Measurements from ENCODE around the gene CYLD. TPM values are rescaled to one million over a fixed set of nuclear protein-coding genes. Genes with fewer than 3 reads are reported as not detected.

The CYLD gene
- total and polyA plus RNA-seq, 11 donors, result 7.5 to 68.8 (median 38.8) TPM

- Histone ChIP-seq H3K27ac (no peak overlapping the region), H3K36me3 (peaks cover 0 to 27% (median 0%) of the 10 kb centered on the region in 9 donors), H3K4me1 (peaks cover 0 to 46% (median under 1%) of the 10 kb centered on the region in 12 donors), H3K9me3 (peaks cover 0 to 21% (median 13%) of the 10 kb centered on the region in 12 donors), H3K4me3 (no peak overlapping the region), H3K27me3 (no peaks in the 10 kb centered on the region)
- WGBS, 4 donors, result 62 to 77% (median 68%) methylated on average over 3 of the region's 3 CpGs
- DNase-seq, result no peak
- ATAC-seq, result no peak
- intact Hi-C loops (cut with DNase I), result no loop called here
- no peak for TF ChIP-seq CTCF (IDR thresholded peaks at IDR 0.05)
- no peak for TF ChIP-seq POLR2A (IDR thresholded peaks at IDR 0.05)
Measured at GRCh38 chr16:50706250-50706649, 35.6 kb upstream of the CYLD start.

GRCh38 chr16:50708373-50709060, 33.4 kb upstream of the CYLD start:
- Histone ChIP-seq H3K4me1 (peaks cover 0 to 65% (median 5%) of the 10 kb centered on the region in 12 donors), H3K9me3 (peaks cover 0 to 20% (median 13%) of the 10 kb centered on the region in 12 donors), H3K27ac (peak overlapping the region in 1 of 12 donors; percentile 85), H3K4me3 (no peak overlapping the region), H3K27me3 (no peaks in the 10 kb centered on the region), H3K36me3 (peaks cover 0 to 33% (median 0%) of the 10 kb centered on the region in 9 donors)
- intact Hi-C loops (cut with DNase I), result no loop called here
- 80 to 86% (median 85%) methylated on average over 10 of the region's 10 CpGs for WGBS, 4 donors
- no peak for TF ChIP-seq POLR2A (IDR thresholded peaks at IDR 0.05)
- TF ChIP-seq CTCF (IDR thresholded peaks at IDR 0.05), result no peak
- DNase-seq (peak in 1 of 5 donors; percentile 43), ATAC-seq (peak in 1 of 4 donors; percentile 21)

GRCh38 chr16:50709061-50709684, 32.7 kb upstream of the CYLD start:
- intact Hi-C loops (cut with DNase I), result no loop called here
- TF ChIP-seq POLR2A (IDR thresholded peaks at IDR 0.05) (no peak), CTCF (IDR thresholded peaks at IDR 0.05) (no peak)
- peaks cover 0 to 72% (median 5%) of the 10 kb centered on the region in 12 donors for H3K4me1 ChIP-seq
- no peak overlapping the region for H3K4me3 ChIP-seq
- DNase-seq, result peak in 1 of 5 donors; percentile 38
- H3K27me3 ChIP-seq, result no peaks in the 10 kb centered on the region
- WGBS, 4 donors, result 68 to 70% (median 69%) methylated on average over 8 of the region's 8 CpGs
- H3K27ac ChIP-seq, result peak overlapping the region in 1 of 12 donors; percentile 85
- peaks cover 0 to 33% (median 0%) of the 10 kb centered on the region in 9 donors for H3K36me3 ChIP-seq
- H3K9me3 ChIP-seq, result peaks cover 0 to 14% (median 8%) of the 10 kb centered on the region in 12 donors
- ATAC-seq, result peak in 3 of 4 donors; percentile 26 to 42 (median 28)

- Histone ChIP-seq H3K27ac (peak overlapping the region in 1 of 12 donors; percentile 85), H3K4me1 (peaks cover 0 to 77% (median 5%) of the 10 kb centered on the region in 12 donors)
Measured at GRCh38 chr16:50709980-50710379, 31.9 kb upstream of the CYLD start.

More at GRCh38 chr16:50709980-50710379, 31.9 kb upstream of the CYLD start:
- 80 to 90% (median 86%) methylated on average over 5 of the region's 5 CpGs for WGBS, 4 donors
- TF ChIP-seq POLR2A (IDR thresholded peaks at IDR 0.05) (no peak), CTCF (IDR thresholded peaks at IDR 0.05) (no peak)
- no peak for DNase-seq
- intact Hi-C loops (cut with DNase I), result no loop called here
- peaks cover 0 to 35% (median 0%) of the 10 kb centered on the region in 9 donors for H3K36me3 ChIP-seq
- no peak for ATAC-seq
- H3K9me3 ChIP-seq, result peaks cover 0 to 6% (median 1%) of the 10 kb centered on the region in 12 donors
- H3K27me3 ChIP-seq, result no peaks in the 10 kb centered on the region
- no peak overlapping the region for H3K4me3 ChIP-seq

All from heart left ventricle (tissue), 16 donors.